ENCODE measurements around the gene CACNA2D2. TPM values are rescaled to one million over a fixed set of nuclear protein-coding genes. Genes with fewer than 3 reads are reported as not detected.
A peak's percentile ranks its signal among the peaks of the same experiment; 100 is the strongest.

The CACNA2D2 gene
- total and polyA plus RNA-seq, 2 of the 13 experiments (the other 11 are each of a cell fraction or from before 2014, with no cell fraction given), result not detected

- TF ChIP-seq ZNF646 (CRISPR knock-in tag; IDR thresholded peaks at IDR 0.05), result no peak
- TF ChIP-seq SYNCRIP (IDR thresholded peaks at IDR 0.05; ENCODE audit: insufficient read depth, low read depth, low read length), result no peak
- no peak for TF ChIP-seq RCOR2 (CRISPR knock-in tag; IDR thresholded peaks at IDR 0.05)
- TF ChIP-seq ZNF367 (CRISPR knock-in tag; IDR thresholded peaks at IDR 0.05; ENCODE audit: borderline replicate concordance), result no peak
- TF ChIP-seq MIXL1 (CRISPR knock-in tag; IDR thresholded peaks at IDR 0.05), result no peak
- TF ChIP-seq ZNF724P (CRISPR knock-in tag; IDR thresholded peaks at IDR 0.05; ENCODE audit: borderline replicate concordance), result no peak
- TF ChIP-seq E2F5 (CRISPR knock-in tag; conservative IDR thresholded peaks at IDR 0.05), result no peak
- TF ChIP-seq ZNF383 (CRISPR knock-in tag; IDR thresholded peaks at IDR 0.05; ENCODE audit: borderline replicate concordance), result no peak
- TF ChIP-seq ZKSCAN5 (CRISPR knock-in tag; IDR thresholded peaks at IDR 0.05), result no peak
- TF ChIP-seq FOSL2 (CRISPR knock-in tag; IDR thresholded peaks at IDR 0.05), result no peak
- no peak for TF ChIP-seq ZMAT3 (CRISPR knock-in tag; conservative IDR thresholded peaks at IDR 0.05)
- TF ChIP-seq NBN (conservative IDR thresholded peaks at IDR 0.05), result no peak
- TF ChIP-seq ZNF652 (CRISPR knock-in tag; IDR thresholded peaks at IDR 0.05; ENCODE audit: borderline replicate concordance, low read depth), result no peak
- TF ChIP-seq ZSCAN20 (CRISPR knock-in tag; IDR thresholded peaks at IDR 0.05; ENCODE audit: borderline replicate concordance), result no peak
- no peak for TF ChIP-seq DNMT1 (CRISPR knock-in tag; IDR thresholded peaks at IDR 0.05)
- no peak for TF ChIP-seq ZNF605 (CRISPR knock-in tag; IDR thresholded peaks at IDR 0.05)
- peak; percentile 51 for TF ChIP-seq TAF1 (CRISPR knock-in tag; IDR thresholded peaks at IDR 0.05)
- TF ChIP-seq MAFK (conservative IDR thresholded peaks at IDR 0.05 in 1 of 2, IDR thresholded peaks at IDR 0.05 in 1 of 2; ENCODE audit: low read length in 2 of 2), result no peak
- TF ChIP-seq ZNF143 (CRISPR knock-in tag; IDR thresholded peaks at IDR 0.05), result no peak
- no peak for TF ChIP-seq ETS1 (CRISPR knock-in tag; IDR thresholded peaks at IDR 0.05)
- no peak for TF ChIP-seq RFX5 (IDR thresholded peaks at IDR 0.05; ENCODE audit: low read depth, low read length)
- TF ChIP-seq E2F1 (CRISPR knock-in tag; IDR thresholded peaks at IDR 0.05), result no peak
- TF ChIP-seq PRMT3 (CRISPR knock-in tag; IDR thresholded peaks at IDR 0.05; ENCODE audit: borderline replicate concordance, low read depth), result no peak
- no peak for TF ChIP-seq JDP2 (CRISPR knock-in tag; IDR thresholded peaks at IDR 0.05; ENCODE audit: borderline replicate concordance)
Measured at GRCh38 chr3:50322115-50322385, 181.4 kb downstream of the CACNA2D2 start (continued).

Data from HepG2 (cell line).